Measurements from ENCODE around the gene DIPK1A. TPM values are rescaled to one million over a fixed set of nuclear protein-coding genes. Genes with fewer than 3 reads are reported as not detected.
A peak's percentile ranks its signal among the peaks of the same experiment; 100 is the strongest.

The DIPK1A gene
- total RNA-seq, 1 donor from 2014 or later = 5.7 TPM

DNA sequence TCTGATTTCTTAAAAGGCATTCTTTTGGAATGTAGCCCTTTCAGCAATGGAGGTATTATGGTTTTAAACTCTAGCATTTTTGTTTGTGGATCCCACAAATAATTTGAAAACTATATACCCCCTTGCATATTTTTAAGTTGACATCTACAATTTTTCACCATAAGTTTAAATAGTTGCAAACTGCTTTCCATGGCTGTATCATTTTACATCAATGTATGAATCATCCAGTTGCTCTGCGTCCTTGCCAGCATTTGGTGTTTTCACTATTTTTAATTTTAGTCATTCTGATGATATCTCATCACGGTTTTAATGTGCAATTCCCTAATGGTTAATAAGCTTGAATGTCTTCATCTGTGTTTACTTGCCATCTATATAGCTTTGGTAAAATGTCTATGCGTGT, 20.7 kb downstream of the DIPK1A start:
- Histone ChIP-seq H3K9ac (ENCODE audit: low read depth in 1 of 3, low read length in 3 of 3) (no peak overlapping the region), H3K36me3 (ENCODE audit: control insufficient read depth in 3 of 3, insufficient read depth in 3 of 3, low read length in 3 of 3) (no peaks in the 10 kb centered on the region), H3K27ac (ENCODE audit: low read depth, low read length) (no peak overlapping the region), H3K27me3 (ENCODE audit: control insufficient read depth in 3 of 3, insufficient read depth in 3 of 3, low read length in 3 of 3) (no peaks in the 10 kb centered on the region), H3K4me3 (ENCODE audit: low read length in 3 of 3) (no peak overlapping the region), H3K9me3 (ENCODE audit: control insufficient read depth in 3 of 3, low read length in 3 of 3) (no peaks in the 10 kb centered on the region), H3K4me1 (ENCODE audit: control insufficient read depth in 3 of 3, insufficient read depth in 3 of 3, low read length in 3 of 3) (peaks cover 15 to 24% (median 22%) of the 10 kb centered on the region in 3 donors)

DNA sequence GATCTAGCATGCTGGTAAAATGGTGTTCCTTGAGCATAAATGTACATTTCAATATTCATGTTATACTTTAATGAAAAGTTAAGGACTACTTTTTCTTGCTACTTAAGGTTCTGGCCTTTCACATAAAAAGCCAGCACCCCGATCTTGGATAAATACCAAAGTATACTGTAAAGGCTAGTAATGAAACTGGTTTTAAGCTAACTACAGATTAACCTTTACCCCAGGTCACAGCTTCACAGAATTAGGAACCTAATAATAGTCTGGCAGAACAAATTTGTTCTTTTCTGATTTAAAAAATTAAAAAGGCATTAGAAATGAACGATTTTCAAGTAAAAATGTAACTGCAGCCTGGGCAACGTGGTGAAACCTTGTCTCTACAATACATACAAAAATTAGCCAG, 23.5 kb downstream of the DIPK1A start:
- Histone ChIP-seq H3K27ac (ENCODE audit: low read depth, low read length) (no peak overlapping the region), H3K36me3 (ENCODE audit: control insufficient read depth in 3 of 3, insufficient read depth in 3 of 3, low read length in 3 of 3) (no peaks in the 10 kb centered on the region), H3K9me3 (ENCODE audit: control insufficient read depth in 3 of 3, low read length in 3 of 3) (no peaks in the 10 kb centered on the region), H3K27me3 (ENCODE audit: control insufficient read depth in 3 of 3, insufficient read depth in 3 of 3, low read length in 3 of 3) (no peaks in the 10 kb centered on the region), H3K4me1 (ENCODE audit: control insufficient read depth in 3 of 3, insufficient read depth in 3 of 3, low read length in 3 of 3) (peaks cover 5 to 16% (median 10%) of the 10 kb centered on the region in 3 donors), H3K4me3 (ENCODE audit: low read length in 3 of 3) (no peak overlapping the region), H3K9ac (ENCODE audit: low read depth in 1 of 3, low read length in 3 of 3) (no peak overlapping the region)

DNA sequence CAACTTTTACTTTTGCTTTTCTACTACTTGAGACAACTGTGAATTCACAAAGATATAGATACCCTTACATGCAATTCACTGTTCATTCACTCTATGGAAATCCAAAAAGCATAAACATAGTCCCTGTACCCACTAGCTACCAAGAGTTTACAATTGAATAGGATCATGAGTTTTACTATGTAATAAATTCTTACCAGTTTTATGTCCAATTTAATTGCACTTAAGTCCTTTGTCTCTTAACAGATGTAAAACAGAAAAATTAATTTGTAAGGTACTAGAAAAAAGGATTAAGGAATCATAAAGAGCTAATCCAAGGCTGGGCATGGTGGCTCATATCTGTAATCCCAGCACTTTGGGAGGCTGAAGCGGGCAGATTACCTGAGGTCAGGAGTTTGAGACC, 24.4 kb downstream of the DIPK1A start:
- H3K27me3 ChIP-seq (ENCODE audit: control insufficient read depth in 3 of 3, insufficient read depth in 3 of 3, low read length in 3 of 3) = no peaks in the 10 kb centered on the region
- H3K4me1 ChIP-seq (ENCODE audit: control insufficient read depth in 3 of 3, insufficient read depth in 3 of 3, low read length in 3 of 3) = peaks cover 5 to 12% (median 9%) of the 10 kb centered on the region in 3 donors
- H3K36me3 ChIP-seq (ENCODE audit: control insufficient read depth in 3 of 3, insufficient read depth in 3 of 3, low read length in 3 of 3) = no peaks in the 10 kb centered on the region
- no peak overlapping the region for H3K9ac ChIP-seq (ENCODE audit: low read depth in 1 of 3, low read length in 3 of 3)
- no peak overlapping the region for H3K4me3 ChIP-seq (ENCODE audit: low read length in 3 of 3)
- H3K9me3 ChIP-seq (ENCODE audit: control insufficient read depth in 3 of 3, low read length in 3 of 3) = no peaks in the 10 kb centered on the region
- no peak overlapping the region for H3K27ac ChIP-seq (ENCODE audit: low read depth, low read length)

DNA sequence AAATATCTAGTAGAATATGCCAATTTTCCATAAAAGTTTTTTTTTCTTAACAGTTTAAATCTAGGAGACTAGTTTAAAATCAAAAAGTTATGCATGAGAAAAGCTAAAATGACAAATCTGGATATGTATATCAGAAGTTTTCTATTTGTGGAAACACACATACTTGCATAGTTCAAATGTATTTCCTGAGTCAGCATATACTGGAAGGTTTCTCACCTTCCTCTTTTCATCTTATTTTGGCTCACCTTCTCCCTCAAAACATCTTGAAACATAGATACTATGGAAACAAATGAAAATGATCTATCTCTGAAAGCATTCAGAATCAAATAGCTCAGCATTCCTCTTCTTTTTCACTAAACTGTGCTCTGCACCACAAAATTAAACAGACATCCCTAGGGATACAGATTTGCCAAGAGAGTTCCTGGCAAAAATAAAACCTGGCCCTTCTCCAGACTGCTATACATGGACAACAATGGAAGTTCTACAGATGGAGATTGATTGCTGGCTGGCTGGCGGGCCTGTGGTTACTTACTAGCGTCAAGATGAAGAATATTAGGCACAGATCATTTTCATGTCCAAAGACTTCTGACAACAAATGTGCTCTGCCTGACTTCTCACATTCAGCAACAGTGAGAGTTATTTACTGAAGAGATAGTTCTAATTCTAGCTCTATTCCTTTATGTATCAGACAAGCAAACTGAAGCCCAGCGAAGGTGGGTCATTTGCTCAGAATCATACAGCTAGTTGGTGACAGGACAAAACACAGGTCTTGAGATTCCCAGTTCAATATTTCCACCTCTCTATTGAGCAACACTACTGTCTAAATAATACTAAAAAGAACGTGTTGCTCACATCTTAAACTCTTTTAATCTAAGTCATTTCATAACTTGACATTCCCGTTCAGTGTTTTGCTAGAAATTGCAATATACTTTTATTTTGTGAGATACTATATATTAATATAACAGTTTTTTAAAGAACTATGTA, 26.6 kb downstream of the DIPK1A start:
- no peak overlapping the region for H3K9ac ChIP-seq (ENCODE audit: low read depth in 1 of 3, low read length in 3 of 3)

DNA sequence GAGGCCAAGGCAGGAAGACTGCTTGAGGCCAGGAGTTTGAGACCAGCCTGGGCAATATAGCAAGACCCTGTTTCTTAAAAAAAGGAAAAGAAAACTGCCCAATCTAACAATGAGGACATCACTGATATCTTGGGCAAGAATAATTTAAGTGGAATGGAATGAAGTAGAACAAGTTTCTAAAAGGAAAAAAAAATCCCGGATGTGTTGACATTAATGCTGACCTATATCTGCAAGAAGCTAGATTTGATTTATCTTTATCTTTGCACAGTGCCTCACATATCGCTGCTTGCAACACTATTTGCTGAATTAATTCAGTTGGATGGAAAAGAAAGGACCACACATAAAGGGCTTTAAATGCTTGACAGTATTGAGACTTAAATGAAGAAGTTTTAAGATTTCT, 27.8 kb downstream of the DIPK1A start:
- H3K4me3 ChIP-seq (ENCODE audit: low read length in 3 of 3) = no peak overlapping the region
- H3K27ac ChIP-seq (ENCODE audit: low read depth, low read length) = no peak overlapping the region
- H3K4me1 ChIP-seq (ENCODE audit: control insufficient read depth in 3 of 3, insufficient read depth in 3 of 3, low read length in 3 of 3) = peaks cover 0 to 12% (median 6%) of the 10 kb centered on the region in 3 donors
- no peaks in the 10 kb centered on the region for H3K9me3 ChIP-seq (ENCODE audit: control insufficient read depth in 3 of 3, low read length in 3 of 3)
- no peak overlapping the region for H3K9ac ChIP-seq (ENCODE audit: low read depth in 1 of 3, low read length in 3 of 3)
- H3K27me3 ChIP-seq (ENCODE audit: control insufficient read depth in 3 of 3, insufficient read depth in 3 of 3, low read length in 3 of 3) = no peaks in the 10 kb centered on the region
- H3K36me3 ChIP-seq (ENCODE audit: control insufficient read depth in 3 of 3, insufficient read depth in 3 of 3, low read length in 3 of 3) = no peaks in the 10 kb centered on the region

More for the DNA sequence above, 26.6 kb downstream of the DIPK1A start:
- Histone ChIP-seq H3K36me3 (ENCODE audit: control insufficient read depth in 3 of 3, insufficient read depth in 3 of 3, low read length in 3 of 3) (no peaks in the 10 kb centered on the region), H3K4me3 (ENCODE audit: low read length in 3 of 3) (peak overlapping the region in 1 of 3 donors; percentile 49), H3K4me1 (ENCODE audit: control insufficient read depth in 3 of 3, insufficient read depth in 3 of 3, low read length in 3 of 3) (peaks cover 0 to 12% (median 9%) of the 10 kb centered on the region in 3 donors), H3K9me3 (ENCODE audit: control insufficient read depth in 3 of 3, low read length in 3 of 3) (no peaks in the 10 kb centered on the region), H3K27me3 (ENCODE audit: control insufficient read depth in 3 of 3, insufficient read depth in 3 of 3, low read length in 3 of 3) (no peaks in the 10 kb centered on the region), H3K27ac (ENCODE audit: low read depth, low read length) (peak overlapping the region; percentile 26)

DNA sequence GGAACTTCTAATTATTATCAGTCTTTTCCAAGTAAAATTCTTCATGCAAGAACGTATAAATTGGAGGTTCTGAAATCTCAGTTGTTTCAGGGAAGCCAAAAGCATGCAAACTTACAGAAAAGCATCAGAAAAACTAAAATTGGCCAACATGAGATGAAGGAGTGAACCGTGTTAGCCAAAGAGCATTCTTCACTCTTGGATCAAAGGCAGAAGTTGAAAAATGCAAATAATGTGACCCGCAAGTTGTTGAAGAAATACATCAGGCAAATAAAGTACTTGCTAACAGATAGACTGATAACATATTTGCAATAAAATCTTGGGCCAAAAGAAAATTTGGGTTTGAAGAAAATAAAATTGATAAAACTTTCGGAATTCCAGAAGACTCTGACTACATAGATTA, 29.6 kb downstream of the DIPK1A start:
- Histone ChIP-seq H3K4me1 (ENCODE audit: control insufficient read depth in 3 of 3, insufficient read depth in 3 of 3, low read length in 3 of 3) (peaks cover 0 to 12% (median 6%) of the 10 kb centered on the region in 3 donors), H3K27me3 (ENCODE audit: control insufficient read depth in 3 of 3, insufficient read depth in 3 of 3, low read length in 3 of 3) (no peaks in the 10 kb centered on the region), H3K4me3 (ENCODE audit: low read length in 3 of 3) (no peak overlapping the region), H3K36me3 (ENCODE audit: control insufficient read depth in 3 of 3, insufficient read depth in 3 of 3, low read length in 3 of 3) (no peaks in the 10 kb centered on the region), H3K27ac (ENCODE audit: low read depth, low read length) (no peak overlapping the region), H3K9ac (ENCODE audit: low read depth in 1 of 3, low read length in 3 of 3) (no peak overlapping the region), H3K9me3 (ENCODE audit: control insufficient read depth in 3 of 3, low read length in 3 of 3) (no peaks in the 10 kb centered on the region)

DNA sequence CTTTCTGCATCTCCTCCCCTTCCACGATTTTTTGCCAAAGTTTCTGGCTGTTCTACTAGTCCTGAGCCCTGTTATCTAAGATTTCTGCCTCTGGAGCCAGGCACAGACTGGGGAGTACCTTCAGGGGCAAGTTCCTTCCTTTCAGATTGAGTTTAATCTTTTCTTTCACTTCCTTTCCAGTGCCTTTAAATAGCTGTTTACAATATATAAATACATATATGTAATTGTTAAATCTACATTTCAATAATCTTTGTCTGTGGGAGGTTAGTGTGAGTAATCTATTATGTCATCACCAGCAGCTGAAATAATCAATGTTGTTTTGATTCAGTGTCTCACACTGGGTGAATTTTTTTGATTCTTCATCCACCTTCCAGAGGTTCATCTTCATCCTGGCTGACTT, 31.8 kb downstream of the DIPK1A start:
- H3K9ac ChIP-seq (ENCODE audit: low read depth in 1 of 3, low read length in 3 of 3) = no peak overlapping the region
- H3K4me1 ChIP-seq (ENCODE audit: control insufficient read depth in 3 of 3, insufficient read depth in 3 of 3, low read length in 3 of 3) = peaks cover 0 to 5% (median 1%) of the 10 kb centered on the region in 3 donors
- H3K9me3 ChIP-seq (ENCODE audit: control insufficient read depth in 3 of 3, low read length in 3 of 3) = no peaks in the 10 kb centered on the region
- no peak overlapping the region for H3K4me3 ChIP-seq (ENCODE audit: low read length in 3 of 3)
- H3K36me3 ChIP-seq (ENCODE audit: control insufficient read depth in 3 of 3, insufficient read depth in 3 of 3, low read length in 3 of 3) = no peaks in the 10 kb centered on the region
- H3K27ac ChIP-seq (ENCODE audit: low read depth, low read length) = no peak overlapping the region
- no peaks in the 10 kb centered on the region for H3K27me3 ChIP-seq (ENCODE audit: control insufficient read depth in 3 of 3, insufficient read depth in 3 of 3, low read length in 3 of 3)

DNA sequence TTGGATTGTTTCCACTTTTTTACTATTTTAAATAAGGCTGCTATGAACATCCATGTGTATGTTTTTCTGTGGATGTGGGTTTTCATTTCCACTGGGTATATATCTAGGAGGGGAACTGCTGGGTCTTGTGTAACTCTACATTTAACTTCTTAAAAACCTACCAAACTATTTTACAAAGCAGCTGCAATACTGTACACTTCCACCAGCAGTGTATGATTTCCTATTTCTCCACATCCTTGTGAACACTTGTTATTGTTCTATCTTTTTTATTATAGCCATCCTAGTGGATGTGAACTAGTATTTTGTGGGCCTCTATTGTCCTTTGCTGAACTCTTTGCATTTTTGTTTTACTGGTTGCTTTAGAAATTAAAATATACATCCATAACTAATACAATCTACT, 33.4 kb downstream of the DIPK1A start:
- no peak overlapping the region for H3K9ac ChIP-seq (ENCODE audit: low read depth in 1 of 3, low read length in 3 of 3)
- no peak overlapping the region for H3K27ac ChIP-seq (ENCODE audit: low read depth, low read length)
- no peaks in the 10 kb centered on the region for H3K9me3 ChIP-seq (ENCODE audit: control insufficient read depth in 3 of 3, low read length in 3 of 3)
- no peaks in the 10 kb centered on the region for H3K36me3 ChIP-seq (ENCODE audit: control insufficient read depth in 3 of 3, insufficient read depth in 3 of 3, low read length in 3 of 3)
- peaks cover 0 to under 1% (median 0%) of the 10 kb centered on the region in 3 donors for H3K4me1 ChIP-seq (ENCODE audit: control insufficient read depth in 3 of 3, insufficient read depth in 3 of 3, low read length in 3 of 3)
- H3K27me3 ChIP-seq (ENCODE audit: control insufficient read depth in 3 of 3, insufficient read depth in 3 of 3, low read length in 3 of 3) = no peaks in the 10 kb centered on the region
- H3K4me3 ChIP-seq (ENCODE audit: low read length in 3 of 3) = no peak overlapping the region

DNA sequence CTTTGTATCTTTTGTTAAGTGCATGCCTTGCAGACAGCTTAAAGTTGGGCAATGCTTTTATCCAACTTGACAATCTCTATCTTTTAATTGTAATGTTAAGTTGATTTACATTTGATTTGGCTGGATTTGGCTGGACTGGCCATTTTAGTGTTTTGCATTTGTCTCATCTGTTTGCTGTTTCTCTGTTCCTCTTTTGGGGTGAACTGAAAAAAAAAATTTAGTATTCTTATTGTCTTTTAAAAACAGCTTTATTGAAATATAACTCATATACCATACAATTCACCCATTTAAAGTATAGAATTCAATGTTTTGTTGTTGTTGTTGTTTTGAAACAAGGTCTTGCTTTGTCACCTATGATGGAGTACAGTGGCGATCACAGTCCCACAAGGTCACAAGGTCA, 34.4 kb downstream of the DIPK1A start:
- Histone ChIP-seq H3K4me3 (ENCODE audit: low read length in 3 of 3) (no peak overlapping the region), H3K36me3 (ENCODE audit: control insufficient read depth in 3 of 3, insufficient read depth in 3 of 3, low read length in 3 of 3) (no peaks in the 10 kb centered on the region), H3K9ac (ENCODE audit: low read depth in 1 of 3, low read length in 3 of 3) (no peak overlapping the region), H3K4me1 (ENCODE audit: control insufficient read depth in 3 of 3, insufficient read depth in 3 of 3, low read length in 3 of 3) (peaks cover 0 to 6% (median 0%) of the 10 kb centered on the region in 3 donors), H3K27me3 (ENCODE audit: control insufficient read depth in 3 of 3, insufficient read depth in 3 of 3, low read length in 3 of 3) (no peaks in the 10 kb centered on the region), H3K9me3 (ENCODE audit: control insufficient read depth in 3 of 3, low read length in 3 of 3) (no peaks in the 10 kb centered on the region), H3K27ac (ENCODE audit: low read depth, low read length) (no peak overlapping the region)

DNA sequence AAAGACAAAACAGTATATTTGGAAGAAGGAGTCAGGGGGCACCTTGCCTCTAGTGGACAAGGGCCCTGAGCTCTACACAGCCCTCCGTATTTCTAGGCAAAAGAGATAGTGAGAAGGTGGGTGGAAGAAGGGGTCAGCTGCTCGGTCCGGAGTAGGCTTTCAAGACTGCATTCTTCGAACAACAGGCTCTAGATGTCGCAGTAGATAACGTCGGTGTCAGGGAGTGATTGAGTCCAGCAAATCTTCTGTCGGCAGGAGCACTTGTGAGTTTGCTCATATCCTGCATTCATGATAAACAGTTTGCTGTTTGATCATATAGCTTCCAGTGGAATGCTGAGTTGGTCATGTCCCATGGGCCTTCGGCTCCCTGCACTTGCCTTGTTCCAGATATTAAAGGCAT, 36.8 kb downstream of the DIPK1A start:
- Histone ChIP-seq H3K9ac (ENCODE audit: low read depth in 1 of 3, low read length in 3 of 3) (no peak overlapping the region), H3K36me3 (ENCODE audit: control insufficient read depth in 3 of 3, insufficient read depth in 3 of 3, low read length in 3 of 3) (no peaks in the 10 kb centered on the region), H3K4me3 (ENCODE audit: low read length in 3 of 3) (no peak overlapping the region), H3K27ac (ENCODE audit: low read depth, low read length) (no peak overlapping the region), H3K9me3 (ENCODE audit: control insufficient read depth in 3 of 3, low read length in 3 of 3) (no peaks in the 10 kb centered on the region), H3K4me1 (ENCODE audit: control insufficient read depth in 3 of 3, insufficient read depth in 3 of 3, low read length in 3 of 3) (peaks cover 3 to 6% (median 4%) of the 10 kb centered on the region in 3 donors), H3K27me3 (ENCODE audit: control insufficient read depth in 3 of 3, insufficient read depth in 3 of 3, low read length in 3 of 3) (no peaks in the 10 kb centered on the region)

Measured in skeletal muscle tissue (tissue), 4 donors.